Caco-2 (cell line): Measurements from ENCODE around the gene EIF2B2. TPM values are rescaled to one million over a fixed set of nuclear protein-coding genes. Genes with fewer than 3 reads are reported as not detected.

Experiments used
- BruUV-seq: library from RNA; stranded (reverse); fragments of 400-500 nt; replicated peaks from 2 replicates; lab custom pipeline; 2021; lab: Mats Ljungman, UMichigan
- CTCF ChIA-PET: fragments of 300-600 bp; sonication (Branson Sonifier 250); formaldehyde crosslinking; loops from one replicate; lab custom pipeline; 2022; ENCODE audit warnings: antibody characterized with exemption; lab: Charles Lee
- POLR2A ChIA-PET: fragments of 300-600 bp; sonication (Branson Sonifier 250); formaldehyde crosslinking; loops from one replicate; lab custom pipeline; 2022; ENCODE audit warnings: antibody characterized with exemption; lab: Charles Lee
- DNase-seq, 2 experiments: peaks; one replicate each; pipeline versions ENCODE4 v3.0.0 to v3.0.0-alpha.2; 2020 to 2022
- H3K27me3 ChIP-seq: replicated peaks from 2 replicates; pipeline ENCODE4 v1.6.0; 2011; ENCODE audit warnings: low read length; ENCODE audit not compliant: control insufficient read depth, insufficient read depth
- H3K36me3 ChIP-seq: 2 replicates; pipeline ENCODE4 v1.5.1; 2011; ENCODE audit warnings: low read length; ENCODE audit not compliant: control insufficient read depth, insufficient read depth
- H3K4me1 ChIP-seq: fragments of 250-450 bp; sonication (Bioruptor Pico); 2 replicates; pipeline ENCODE4 v1.5.1; 2020; ENCODE audit warnings: mild to moderate bottlenecking
- H3K4me3 ChIP-seq: 2 replicates; pipeline ENCODE4 v1.5.1; 2011; ENCODE audit warnings: low read depth, mild to moderate bottlenecking, control low read depth, low read length
- H3K9me3 ChIP-seq: fragments of 250-450 bp; sonication (Bioruptor Pico); 2 replicates; pipeline ENCODE4 v1.5.1; 2020; ENCODE audit warnings: mild to moderate bottlenecking, moderate library complexity
- H3K27ac Mint-ChIP-seq: one replicate; pipeline ENCODE4 v1.8.0; 2022; ENCODE audit warnings: mixed read lengths; ENCODE audit not compliant: unreplicated experiment
- H3K27me3 Mint-ChIP-seq: one replicate; pipeline ENCODE4 v1.8.0; 2022; ENCODE audit warnings: mixed read lengths; ENCODE audit not compliant: insufficient read depth, unreplicated experiment
- H3K36me3 Mint-ChIP-seq: one replicate; pipeline ENCODE4 v1.8.0; 2022; ENCODE audit warnings: mild to moderate bottlenecking, mixed read lengths; ENCODE audit not compliant: insufficient read depth, unreplicated experiment
- H3K4me1 Mint-ChIP-seq: one replicate; pipeline ENCODE4 v1.8.0; 2022; ENCODE audit warnings: low read depth, mixed read lengths; ENCODE audit not compliant: unreplicated experiment
- H3K4me3 Mint-ChIP-seq: one replicate; pipeline ENCODE4 v1.8.0; 2022; ENCODE audit warnings: mild to moderate bottlenecking, moderate library complexity, mixed read lengths; ENCODE audit not compliant: unreplicated experiment
- H3K9me3 Mint-ChIP-seq: one replicate; pipeline ENCODE4 v1.8.0; 2022; ENCODE audit warnings: mixed read lengths; ENCODE audit not compliant: unreplicated experiment
- intact Hi-C: fragments of 100-400 bp; cut with micrococcal nuclease; formaldehyde crosslinking; loops from one replicate; pipeline ENCODE4 v1.10.0; 2022; ENCODE audit not compliant: unreplicated experiment
- total RNA-seq: library from RNA; stranded (reverse); gene quantifications from 2 replicates; pipeline ENCODE4 v1.2.3, GENCODE V29; 2022
- TF ChIP-seq, protein P1 (sequence below), 2 experiments: fragments of 200-600 bp in 1 of 2; IDR thresholded peaks; 1 replicate in 1 of 2; 2 replicates in 1 of 2; pipeline versions ENCODE4 v1.5.1 to v1.8.0; 2011 to 2022; ENCODE audit warnings: antibody characterized with exemption in 1 of 2, control low read depth in 1 of 2, inconsistent platforms in 1 of 2, low read depth in 1 of 2, low read length in 1 of 2, mild to moderate bottlenecking in 1 of 2, moderate library complexity in 1 of 2; ENCODE audit not compliant: insufficient read depth in 1 of 2, severe bottlenecking in 1 of 2, unreplicated experiment in 1 of 2

Gene EIF2B2
- total RNA-seq, 1 experiment from 2014 or later, result 54.4 TPM

- BruUV-seq, result no TSS peak
- H3K4me3 ChIP-seq, result no peak overlapping the region
- ChIA-PET POLR2A (interaction anchor here (0.6 kb wide), 1 partner anchor 272 kb away, joined by 4 read pairs; no protein-coding TSS in a partner anchor), CTCF (no interaction called here)
- no peaks in the 10 kb centered on the region for H3K27me3 Mint-ChIP-seq
- no peaks in the 10 kb centered on the region for H3K27me3 ChIP-seq
- H3K9me3 Mint-ChIP-seq, result no peaks in the 10 kb centered on the region
- H3K36me3 ChIP-seq, result no peaks in the 10 kb centered on the region
- intact Hi-C loops, result no loop called here
- no peak for DNase-seq
- H3K27ac Mint-ChIP-seq, result no peak overlapping the region
- no peaks in the 10 kb centered on the region for H3K9me3 ChIP-seq
- TF ChIP-seq, protein P1, sequence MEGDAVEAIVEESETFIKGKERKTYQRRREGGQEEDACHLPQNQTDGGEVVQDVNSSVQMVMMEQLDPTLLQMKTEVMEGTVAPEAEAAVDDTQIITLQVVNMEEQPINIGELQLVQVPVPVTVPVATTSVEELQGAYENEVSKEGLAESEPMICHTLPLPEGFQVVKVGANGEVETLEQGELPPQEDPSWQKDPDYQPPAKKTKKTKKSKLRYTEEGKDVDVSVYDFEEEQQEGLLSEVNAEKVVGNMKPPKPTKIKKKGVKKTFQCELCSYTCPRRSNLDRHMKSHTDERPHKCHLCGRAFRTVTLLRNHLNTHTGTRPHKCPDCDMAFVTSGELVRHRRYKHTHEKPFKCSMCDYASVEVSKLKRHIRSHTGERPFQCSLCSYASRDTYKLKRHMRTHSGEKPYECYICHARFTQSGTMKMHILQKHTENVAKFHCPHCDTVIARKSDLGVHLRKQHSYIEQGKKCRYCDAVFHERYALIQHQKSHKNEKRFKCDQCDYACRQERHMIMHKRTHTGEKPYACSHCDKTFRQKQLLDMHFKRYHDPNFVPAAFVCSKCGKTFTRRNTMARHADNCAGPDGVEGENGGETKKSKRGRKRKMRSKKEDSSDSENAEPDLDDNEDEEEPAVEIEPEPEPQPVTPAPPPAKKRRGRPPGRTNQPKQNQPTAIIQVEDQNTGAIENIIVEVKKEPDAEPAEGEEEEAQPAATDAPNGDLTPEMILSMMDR (IDR thresholded peaks at IDR 0.05; ENCODE audit: insufficient read depth in 1 of 2, low read depth in 1 of 2, low read length in 1 of 2, severe bottlenecking in 1 of 2, unreplicated experiment in 1 of 2), result no peak
- H3K4me3 Mint-ChIP-seq, result no peak overlapping the region
- H3K36me3 Mint-ChIP-seq, result peaks cover 28% of the 10 kb centered on the region
- H3K4me1 Mint-ChIP-seq, result peaks cover 5% of the 10 kb centered on the region
- peaks cover 10% of the 10 kb centered on the region for H3K4me1 ChIP-seq
Measured at GRCh38 chr14:75049136-75049535, 46.4 kb downstream of the EIF2B2 start.

DNA sequence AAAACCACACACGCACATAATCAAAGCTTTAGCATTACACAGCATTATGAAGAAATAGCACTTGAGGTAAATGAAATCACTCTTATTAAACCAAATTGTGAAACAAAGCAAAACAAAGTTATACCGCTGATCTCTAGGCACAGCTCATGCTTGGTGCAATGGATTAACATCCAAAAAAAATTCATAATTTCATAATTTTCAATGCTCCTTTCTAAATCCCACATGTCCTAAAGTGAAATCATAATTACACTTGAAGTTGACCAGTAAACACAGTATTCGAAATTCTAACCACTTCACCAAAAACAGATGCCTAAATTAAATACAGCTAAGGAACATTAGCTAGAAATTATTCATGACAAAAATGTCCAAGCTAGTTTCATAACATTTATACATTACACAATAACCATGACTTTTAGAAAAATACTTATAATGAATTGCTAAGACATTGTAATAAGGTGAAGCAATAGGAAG lies 47.0 kb downstream of the EIF2B2 start:
- DNase-seq, result no peak
- TF ChIP-seq, protein P1 (IDR thresholded peaks at IDR 0.05; ENCODE audit: insufficient read depth in 1 of 2, low read depth in 1 of 2, low read length in 1 of 2, severe bottlenecking in 1 of 2, unreplicated experiment in 1 of 2), result no peak
- Histone ChIP-seq H3K4me1 (peaks cover 10% of the 10 kb centered on the region), H3K36me3 (no peaks in the 10 kb centered on the region), H3K9me3 (no peaks in the 10 kb centered on the region), H3K4me3 (no peak overlapping the region), H3K27me3 (no peaks in the 10 kb centered on the region)
- Mint-ChIP-seq H3K4me3 (peak overlapping the region; percentile 85), H3K27ac (no peak overlapping the region), H3K9me3 (no peaks in the 10 kb centered on the region), H3K27me3 (no peaks in the 10 kb centered on the region), H3K4me1 (peaks cover 5% of the 10 kb centered on the region), H3K36me3 (peaks cover 28% of the 10 kb centered on the region)
- ChIA-PET CTCF (interaction anchor here (0.6 kb wide), 1 partner anchor 20 kb away, joined by 3 read pairs; the partner anchor contains the start of gene ZC2HC1C), POLR2A (no interaction called here)
- TSS peak; percentile 19 for BruUV-seq
- intact Hi-C loops, result loop anchor here (2.0 kb wide), 1 partner anchor 19 kb away; the partner anchor contains the start of gene ZC2HC1C

GRCh38 chr14:75050852-75051555 lies 48.3 kb downstream of the EIF2B2 start, which contains the start of gene MLH3:
MLH3 (minus strand) TSS chr14:75051467; CDS start chr14:75049655, 1,812 bp downstream.
- Mint-ChIP-seq H3K27ac (peak within 1 kb of the TSS; percentile 86), H3K36me3 (peaks cover 35% of the 10 kb centered on the region), H3K9me3 (no peaks in the 10 kb centered on the region), H3K4me1 (peaks cover 5% of the 10 kb centered on the region), H3K27me3 (no peaks in the 10 kb centered on the region), H3K4me3 (peak within 1 kb of the TSS; percentile 85)
- Histone ChIP-seq H3K4me1 (peaks cover 10% of the 10 kb centered on the region), H3K9me3 (no peaks in the 10 kb centered on the region), H3K27me3 (no peaks in the 10 kb centered on the region), H3K4me3 (peak within 1 kb of the TSS; percentile 62), H3K36me3 (no peaks in the 10 kb centered on the region)
- peak; percentile 88 to 90 for DNase-seq
- TF ChIP-seq, protein P1 (IDR thresholded peaks at IDR 0.05; ENCODE audit: insufficient read depth in 1 of 2, low read depth in 1 of 2, low read length in 1 of 2, severe bottlenecking in 1 of 2, unreplicated experiment in 1 of 2), result no peak
- CTCF ChIA-PET, result interaction anchor here (0.6 kb wide), 1 partner anchor 28 kb away, joined by 3 read pairs; no protein-coding TSS in a partner anchor
- intact Hi-C loops, result loop anchor here (1.0 to 2.0 kb wide), 2 partner anchors 18 to 49 kb away; partner anchors contain the start of genes EIF2B2 and ZC2HC1C
- POLR2A ChIA-PET, result interaction anchor here (0.7 kb wide), 1 partner anchor 146 kb away, joined by 8 read pairs; no protein-coding TSS in a partner anchor
- BruUV-seq, result no TSS peak
